Esophagus squamous epithelium (tissue), 5 donors: Measurements from ENCODE around the gene TBC1D14. TPM values are rescaled to one million over a fixed set of nuclear protein-coding genes. Genes with fewer than 3 reads are reported as not detected.

ENCODE experiments used
- DNase-seq: peaks from one replicate; lab custom pipeline; 2025; lab: John Stamatoyannopoulos, UW
- H3K27ac ChIP-seq, 4 donors: fragments of 200-600 bp; sonication (generic); one replicate each; pipeline ENCODE4 v1.5.1; 2016 to 2019; ENCODE audit warnings: mild to moderate bottlenecking in 1 of 4
- H3K27me3 ChIP-seq, 4 donors: fragments of 200-600 bp; sonication (generic); 1 replicate in 3 of 4; 2 replicates in 1 of 4; pipeline versions ENCODE4 v1.5.1 to v1.6.0; 2017 to 2021; ENCODE audit warnings: antibody characterized with exemption in 1 of 4
- H3K36me3 ChIP-seq, 3 donors: fragments of 200-600 bp; sonication (generic); one replicate each; pipeline ENCODE4 v1.5.1; 2016 to 2019
- H3K4me1 ChIP-seq, 3 donors: fragments of 200-600 bp; sonication (generic); one replicate each; pipeline ENCODE4 v1.5.1; 2017 to 2019
- H3K4me3 ChIP-seq, 4 donors: fragments of 200-600 bp; sonication (generic); 1 replicate in 3 of 4; 2 replicates in 1 of 4; pipeline ENCODE4 v1.5.1; 2016 to 2019; ENCODE audit warnings: mild to moderate bottlenecking in 2 of 4, moderate library complexity in 1 of 4
- H3K9me3 ChIP-seq, 3 donors: fragments of 200-600 bp; sonication (generic); one replicate each; pipeline ENCODE4 v1.5.1; 2016 to 2019
- CTCF ChIP-seq, 6 experiments: fragments of 450-650 bp in 4 of 6; fragments of 200-600 bp in 2 of 6; sonication (generic) in 2 of 6; IDR thresholded peaks; one replicate each; pipeline ENCODE4 v1.5.1; 2016 to 2019; ENCODE audit warnings: antibody characterized with exemption in 6 of 6, mild to moderate bottlenecking in 4 of 6, moderate library complexity in 4 of 6
- POLR2A ChIP-seq, 4 donors: fragments of 450-650 bp; IDR thresholded peaks; one replicate each; pipeline ENCODE4 v1.6.1; 2017; ENCODE audit warnings: antibody characterized with exemption in 4 of 4, mild to moderate bottlenecking in 4 of 4, moderate library complexity in 3 of 4
- WGBS, 2 donors: methylation state at CpG; one replicate each; pipeline ENCODE4 v1.1.5; 2018; 5-methylcytosine and 5-hydroxymethylcytosine counted together
- intact Hi-C: fragments of 100-400 bp; cut with DNase I; formaldehyde crosslinking; loops from one replicate; pipeline ENCODE4 v1.15.0; 2022
- total RNA-seq, 4 donors: library from RNA; depleted of rRNA; stranded (reverse); fragments of >200 nt; gene quantifications; one replicate each; pipeline ENCODE4 v1.1.0, GENCODE V29; 2016
- donor health status: DM: yes; HTN: yes; CAD: no.

The TBC1D14 gene
- total RNA-seq, 4 donors from 2014 or later, result 28.2 to 50.4 (median 42.1) TPM

DNA sequence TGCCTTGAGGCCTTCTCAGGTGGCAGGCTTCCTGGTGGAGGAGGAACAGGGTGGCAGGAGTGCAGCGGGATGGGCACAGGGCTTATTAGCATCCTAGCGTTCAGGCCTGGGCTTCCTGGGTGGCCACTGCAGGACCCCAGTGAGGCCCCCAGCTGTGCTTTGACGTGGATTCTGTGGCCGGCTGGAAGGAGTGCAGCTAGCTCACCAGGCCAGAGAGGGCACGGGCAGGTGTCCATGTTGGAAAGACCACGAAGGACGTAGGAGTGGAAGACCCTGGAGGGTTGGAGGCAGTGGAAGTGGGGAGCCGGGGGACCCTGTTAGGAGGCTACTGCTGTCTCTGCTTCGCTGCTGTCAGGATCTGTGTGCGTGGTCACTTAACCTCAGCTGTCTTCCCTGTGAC, 120.3 kb downstream of the TBC1D14 start:
- Histone ChIP-seq H3K4me1 (peaks cover 3 to 9% (median 7%) of the 10 kb centered on the region in 3 donors), H3K36me3 (peaks cover 19 to 88% (median 43%) of the 10 kb centered on the region in 3 donors), H3K9me3 (no peaks in the 10 kb centered on the region), H3K4me3 (no peak overlapping the region), H3K27me3 (no peaks in the 10 kb centered on the region), H3K27ac (no peak overlapping the region)
- 94 to 100% methylated on average over 2 to 8 of the region's 10 CpGs for WGBS, 2 donors
- intact Hi-C loops, result no loop called here
- no peak for DNase-seq
- TF ChIP-seq POLR2A (IDR thresholded peaks at IDR 0.05), result no peak

GRCh38 chr4:7030856-7031255, 121.2 kb downstream of the TBC1D14 start:
- H3K4me1 ChIP-seq, result peaks cover 3 to 10% (median 7%) of the 10 kb centered on the region in 3 donors
- no peaks in the 10 kb centered on the region for H3K27me3 ChIP-seq
- DNase-seq, result no peak
- intact Hi-C loops, result no loop called here
- WGBS, 2 donors, result 84 to 88% methylated on average over 6 to 8 of the region's 10 CpGs
- no peaks in the 10 kb centered on the region for H3K9me3 ChIP-seq
- no peak overlapping the region for H3K27ac ChIP-seq
- H3K4me3 ChIP-seq, result no peak overlapping the region
- peaks cover 12 to 79% (median 35%) of the 10 kb centered on the region in 3 donors for H3K36me3 ChIP-seq
- TF ChIP-seq CTCF (IDR thresholded peaks at IDR 0.05), result no peak
- no peak for TF ChIP-seq POLR2A (IDR thresholded peaks at IDR 0.05)

DNA sequence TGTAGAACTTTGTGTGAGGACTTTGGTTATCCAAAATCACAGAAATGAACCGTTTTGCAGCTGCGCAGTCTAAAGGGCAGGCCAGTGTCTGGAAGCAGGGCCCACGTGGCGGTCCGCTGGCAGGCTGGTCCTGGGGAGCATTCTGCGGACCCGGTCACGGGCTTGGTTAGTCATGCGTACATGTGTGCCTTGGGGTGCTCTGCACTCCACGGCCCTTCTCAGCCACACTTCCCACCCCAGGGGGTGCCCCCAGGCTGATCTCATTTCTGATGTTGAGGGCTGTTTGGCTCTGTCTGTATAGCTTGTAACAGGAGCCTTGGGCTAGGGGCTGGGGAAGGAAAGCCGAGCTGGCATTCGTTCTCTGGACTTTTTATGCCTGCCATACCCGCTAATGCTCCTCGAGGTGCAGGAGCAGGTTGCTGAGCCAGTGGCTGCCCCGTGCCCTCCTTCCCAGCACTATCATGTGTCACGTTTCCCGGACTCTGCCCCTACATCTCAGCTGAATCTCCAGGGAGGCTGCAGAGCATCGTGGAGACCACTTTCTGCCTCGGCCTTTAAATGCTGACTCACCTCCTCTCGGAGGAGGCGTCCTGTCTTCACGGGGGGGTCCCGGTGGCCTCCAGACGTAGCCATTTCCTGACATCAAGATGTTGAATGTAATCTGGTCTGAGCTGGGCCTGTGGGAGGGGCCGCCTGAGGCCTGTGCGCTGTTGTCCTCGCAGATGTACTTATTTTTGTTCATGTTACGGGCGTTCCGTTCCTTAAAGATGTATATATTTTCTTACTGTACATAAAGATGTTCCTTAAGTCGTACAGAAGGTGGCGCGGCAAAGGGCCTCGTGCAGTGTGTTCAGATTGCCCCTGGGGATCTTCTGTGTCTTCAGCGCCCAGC, 122.2 kb downstream of the TBC1D14 start:
- WGBS, 2 donors, result 76 to 93% methylated on average over 11 to 29 of the region's 35 CpGs
- Histone ChIP-seq H3K4me1 (peaks cover 3 to 10% (median 7%) of the 10 kb centered on the region in 3 donors), H3K27ac (no peak overlapping the region), H3K36me3 (peaks cover 12 to 69% (median 30%) of the 10 kb centered on the region in 3 donors), H3K27me3 (no peaks in the 10 kb centered on the region), H3K4me3 (no peak overlapping the region), H3K9me3 (no peaks in the 10 kb centered on the region)
- DNase-seq, result no peak
- intact Hi-C loops, result no loop called here
- TF ChIP-seq CTCF (IDR thresholded peaks at IDR 0.05) (no peak), POLR2A (IDR thresholded peaks at IDR 0.05) (no peak)

DNA sequence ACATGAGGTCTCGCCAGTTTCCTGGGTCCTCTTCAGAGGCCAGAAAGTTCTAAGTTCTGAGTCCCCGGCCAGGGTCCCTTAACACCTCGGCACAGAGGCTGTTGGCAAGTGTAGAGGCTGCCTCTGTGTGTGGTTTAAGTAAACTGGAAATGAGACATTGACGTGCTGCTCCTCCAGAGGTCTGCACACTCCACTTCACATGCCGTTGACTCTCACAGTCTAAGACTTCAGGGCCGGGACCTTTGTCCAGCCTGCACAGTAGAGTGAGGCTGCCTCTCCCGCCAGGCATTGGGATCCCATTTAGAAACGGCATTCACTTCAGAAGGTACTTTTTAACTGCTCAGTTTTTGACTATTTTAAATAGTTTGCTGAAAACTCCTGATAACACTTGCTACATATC, 123.0 kb downstream of the TBC1D14 start:
- Histone ChIP-seq H3K36me3 (peaks cover 12 to 61% (median 28%) of the 10 kb centered on the region in 3 donors), H3K4me3 (no peak overlapping the region), H3K27ac (no peak overlapping the region), H3K9me3 (no peaks in the 10 kb centered on the region), H3K4me1 (peaks cover 3 to 10% (median 7%) of the 10 kb centered on the region in 3 donors), H3K27me3 (no peaks in the 10 kb centered on the region)
- TF ChIP-seq CTCF (IDR thresholded peaks at IDR 0.05) (no peak), POLR2A (IDR thresholded peaks at IDR 0.05) (no peak)
- WGBS, 2 donors, result 76 to 83% methylated on average over 5 to 7 of the region's 8 CpGs
- intact Hi-C loops, result no loop called here
- DNase-seq, result no peak

DNA sequence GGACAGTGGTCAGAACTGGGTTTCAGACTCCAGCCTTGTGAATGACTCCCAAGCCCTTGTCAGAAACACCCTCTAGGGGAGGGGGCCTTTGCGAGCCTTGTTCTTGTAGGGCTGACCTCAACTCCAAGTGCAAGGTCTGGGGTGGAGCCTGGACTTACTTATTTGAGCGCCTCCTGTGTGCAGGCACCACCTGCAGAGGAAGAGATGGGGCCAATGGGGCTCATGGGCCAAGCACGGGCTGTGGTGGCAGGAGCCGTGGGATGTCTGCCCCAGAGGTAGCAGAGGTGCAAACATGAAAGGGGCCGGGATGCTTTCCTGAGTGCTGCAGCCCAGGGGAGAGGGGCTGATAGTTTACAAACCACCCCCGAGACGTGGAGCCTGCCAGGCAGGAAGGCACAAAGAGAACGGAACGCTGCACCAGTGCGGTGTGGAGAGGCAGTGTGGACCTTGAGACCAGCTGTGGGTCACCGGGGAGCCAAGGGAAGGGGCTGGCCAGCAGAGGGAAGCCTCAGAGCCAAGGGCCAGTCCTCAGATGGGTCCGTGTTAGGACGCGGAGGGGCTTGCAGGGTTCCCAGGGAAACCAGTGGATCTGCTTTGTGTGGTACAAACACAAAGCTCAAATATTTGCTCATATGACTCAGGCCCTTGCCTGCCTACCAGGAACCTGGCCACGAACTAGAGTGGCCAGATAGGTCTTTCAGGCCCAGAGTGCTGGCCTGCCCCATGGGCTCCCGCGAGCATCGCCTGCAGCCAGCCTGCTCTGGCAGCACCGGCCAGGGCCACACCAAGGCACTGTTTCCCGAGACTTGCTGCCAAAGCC, 124.8 kb downstream of the TBC1D14 start:
- no peak for DNase-seq
- no peaks in the 10 kb centered on the region for H3K27me3 ChIP-seq
- H3K9me3 ChIP-seq, result no peaks in the 10 kb centered on the region
- intact Hi-C loops, result no loop called here
- 45 to 60% methylated on average over 12 to 16 of the region's 20 CpGs for WGBS, 2 donors
- H3K4me3 ChIP-seq, result no peak overlapping the region
- no peak for TF ChIP-seq POLR2A (IDR thresholded peaks at IDR 0.05)
- no peak for TF ChIP-seq CTCF (IDR thresholded peaks at IDR 0.05)
- peaks cover 3 to 10% (median 7%) of the 10 kb centered on the region in 3 donors for H3K4me1 ChIP-seq
- H3K27ac ChIP-seq, result no peak overlapping the region
- peaks cover 12 to 43% (median 28%) of the 10 kb centered on the region in 3 donors for H3K36me3 ChIP-seq
